GM13976 (cell line): ENCODE measurements around the gene ENTPD8.
"Not testable (repeated sequence)": the region's sequence is repeated elsewhere in the genome, so short reads cannot be mapped to it uniquely, and the experiment has no call there.

ENCODE experiments used
- DNase-seq: peaks from one replicate; pipeline ENCODE4 v3.0.0; 2012; ENCODE audit warnings: low spot score
- CTCF ChIP-seq: IDR thresholded peaks from 2 replicates; pipeline ENCODE4 v1.5.1; 2012; ENCODE audit warnings: borderline replicate concordance, mild to moderate bottlenecking; ENCODE audit not compliant: insufficient read depth; ENCODE audit errors: extremely low read depth, missing control alignments, control extremely low read depth
- in situ Hi-C: fragments of 300-500 bp; cut with MboI; formaldehyde crosslinking; loops from one replicate; pipeline ENCODE4 v1.12.0; 2022; ENCODE audit warnings: low sequenced_read_pairs, mixed read lengths, inconsistent platforms; ENCODE audit not compliant: unreplicated experiment

The ENTPD8 gene

GRCh38 chr9:137454597-137455358 lies 13.6 kb upstream of the ENTPD8 start:
- in situ Hi-C loops: no loop called here
- no peak for TF ChIP-seq CTCF
- no peak for DNase-seq

- in situ Hi-C loops: no loop called here
- TF ChIP-seq CTCF: no peak
- DNase-seq: peak; percentile 73
These were observed 13.0 kb upstream of the ENTPD8 start for GRCh38 chr9:137454145-137454596.

- peak; percentile 91 for DNase-seq
- in situ Hi-C loops: no loop called here
- no peak for TF ChIP-seq CTCF
These were observed 12.5 kb upstream of the ENTPD8 start for GRCh38 chr9:137453643-137454081.

GRCh38 chr9:137452761-137453642 lies 11.8 kb upstream of the ENTPD8 start:
- no peak for DNase-seq
- in situ Hi-C loops: no loop called here
- no peak for TF ChIP-seq CTCF

- no peak for DNase-seq
- in situ Hi-C loops: no loop called here
- TF ChIP-seq CTCF: no peak
These were observed 11.0 kb upstream of the ENTPD8 start for GRCh38 chr9:137452006-137452760.

GRCh38 chr9:137451264-137452005 lies 10.3 kb upstream of the ENTPD8 start:
- in situ Hi-C loops: not testable (repeated sequence)

GRCh38 chr9:137450539-137451222 lies 9.5 kb upstream of the ENTPD8 start:
- in situ Hi-C loops, DNase-seq: not testable (repeated sequence)

More at GRCh38 chr9:137451264-137452005, 10.3 kb upstream of the ENTPD8 start:
- not testable (repeated sequence) for DNase-seq
